H1 (cell line): Measurements from ENCODE around the gene RAB38. TPM values are rescaled to one million over a fixed set of nuclear protein-coding genes. Genes with fewer than 3 reads are reported as not detected.

ENCODE experiments used
- CTCF ChIA-PET: fragments of 300-600 bp; sonication (Branson Sonifier 250); formaldehyde crosslinking; loops from one replicate; lab custom pipeline; 2021; ENCODE audit not compliant: partially characterized antibody; lab: Charles Lee
- POLR2A ChIA-PET: fragments of 300-600 bp; sonication (Branson Sonifier 250); formaldehyde crosslinking; loops from one replicate; lab custom pipeline; 2021; ENCODE audit warnings: inconsistent platforms; ENCODE audit not compliant: partially characterized antibody; lab: Charles Lee
- DNase-seq, 2 experiments: peaks; one replicate each; pipeline versions ENCODE4 v3.0.0 to v3.0.0-alpha.2; 2010 to 2022; ENCODE audit warnings: low spot score in 2 of 2, low read depth in 1 of 2, mixed read lengths in 1 of 2
- FAIRE-seq: peaks from 2 replicates; lab custom pipeline; 2011; peaks lifted over from hg19 to GRCh38; lab: Jason Lieb, UNC
- H2AFZ ChIP-seq: 2 replicates; pipeline ENCODE4 v1.8.1; 2012; ENCODE audit warnings: low read length, inconsistent platforms
- H2AK5ac ChIP-seq: 2 replicates; pipeline ENCODE4 v1.6.1; 2013; ENCODE audit warnings: low read depth, low read length
- H2BK120ac ChIP-seq: replicated peaks from 2 replicates; pipeline ENCODE3; 2013; ENCODE audit warnings: low read depth, low read length, inconsistent platforms
- H2BK12ac ChIP-seq: 2 replicates; pipeline ENCODE4 v1.6.1; 2013; ENCODE audit warnings: low read depth, low read length
- H2BK15ac ChIP-seq: 2 replicates; pipeline ENCODE4 v1.6.1; 2013; ENCODE audit warnings: low read length
- H2BK20ac ChIP-seq: 2 replicates; pipeline ENCODE4 v1.6.1; 2013; ENCODE audit warnings: low read length
- H2BK5ac ChIP-seq: 2 replicates; pipeline ENCODE4 v1.6.1; 2013; ENCODE audit warnings: low read depth, low read length
- H3K14ac ChIP-seq: 2 replicates; pipeline ENCODE4 v1.6.1; 2013; ENCODE audit warnings: inconsistent platforms; ENCODE audit not compliant: insufficient read length
- H3K18ac ChIP-seq: 2 replicates; pipeline ENCODE4 v1.6.1; 2013; ENCODE audit warnings: low read length; ENCODE audit errors: extremely low read depth
- H3K23ac ChIP-seq: 2 replicates; pipeline ENCODE4 v1.6.1; 2013; ENCODE audit warnings: inconsistent platforms; ENCODE audit not compliant: insufficient read length
- H3K23me2 ChIP-seq: 2 replicates; pipeline ENCODE4 v1.6.1; 2013; ENCODE audit warnings: low read depth, low read length
- H3K27ac ChIP-seq: 2 replicates; pipeline ENCODE4 v1.6.1; 2011; ENCODE audit warnings: low read depth, low read length, inconsistent platforms
- H3K27me3 ChIP-seq, 4 experiments: replicated peaks in 1 of 4; 1 replicate in 1 of 4; 2 replicates in 3 of 4; pipeline versions ENCODE4 v1.6.1 to v1.8.1; 2011 to 2013; ENCODE audit warnings: low read length in 3 of 4, mild to moderate bottlenecking in 3 of 4, inconsistent platforms in 2 of 4, mixed read lengths in 2 of 4, moderate library complexity in 1 of 4; ENCODE audit not compliant: control insufficient read depth in 3 of 4, insufficient read depth in 3 of 4; ENCODE audit errors: extremely low read depth in 1 of 4
- H3K36me3 ChIP-seq, 4 experiments: 2 replicates each; pipeline versions ENCODE4 v1.6.1 to v1.8.1; 2011 to 2013; ENCODE audit warnings: mild to moderate bottlenecking in 4 of 4, low read length in 3 of 4, moderate library complexity in 2 of 4, control low read depth in 1 of 4, inconsistent platforms in 1 of 4; ENCODE audit not compliant: insufficient read depth in 4 of 4, control insufficient read depth in 2 of 4
- H3K4ac ChIP-seq: replicated peaks from 2 replicates; pipeline ENCODE3; 2013; ENCODE audit warnings: low read length, low read depth, mixed read lengths, inconsistent platforms; ENCODE audit not compliant: insufficient read length
- H3K4me1 ChIP-seq, 4 experiments: replicated peaks in 1 of 4; 1 replicate in 1 of 4; 2 replicates in 3 of 4; pipeline versions ENCODE4 v1.6.1 to v1.8.1; 2011 to 2013; ENCODE audit warnings: low read length in 3 of 4, inconsistent platforms in 2 of 4, mixed read lengths in 1 of 4; ENCODE audit not compliant: insufficient read depth in 4 of 4, control insufficient read depth in 3 of 4
- H3K4me2 ChIP-seq, 2 experiments: 2 replicates each; pipeline versions ENCODE4 v1.6.1 to v1.8.1; 2011 to 2013; ENCODE audit warnings: low read depth in 2 of 2, low read length in 2 of 2, control low read depth in 1 of 2, inconsistent platforms in 1 of 2, mild to moderate bottlenecking in 1 of 2; ENCODE audit not compliant: insufficient read depth in 1 of 2
- H3K4me3 ChIP-seq, 4 experiments: fragments of 200-600, 300-600 bp in 1 of 4; sonication (generic), shearing (Covaris generic), sonication (Bioruptor Twin) in 1 of 4; 2 replicates each; pipeline versions ENCODE4 v1.5.1 to v1.8.1; 2011 to 2016; ENCODE audit warnings: low read length in 4 of 4, low read depth in 3 of 4, control low read depth in 2 of 4, inconsistent platforms in 2 of 4, mild to moderate bottlenecking in 2 of 4, mixed read lengths in 1 of 4, moderate library complexity in 1 of 4; ENCODE audit not compliant: insufficient read depth in 2 of 4; ENCODE audit errors: extremely low read depth in 1 of 4
- H3K56ac ChIP-seq: replicated peaks from 2 replicates; pipeline ENCODE3; 2013; ENCODE audit warnings: low read depth, mild to moderate bottlenecking, mixed read lengths, low read length, inconsistent platforms; ENCODE audit not compliant: insufficient read length
- H3K79me1 ChIP-seq: 2 replicates; pipeline ENCODE4 v1.6.1; 2013; ENCODE audit warnings: low read depth, low read length, control low read depth
- H3K79me2 ChIP-seq, 2 experiments: 2 replicates each; pipeline versions ENCODE4 v1.6.1 to v1.8.1; 2012 to 2013; ENCODE audit warnings: low read length in 2 of 2, mild to moderate bottlenecking in 2 of 2, inconsistent platforms in 1 of 2; ENCODE audit not compliant: insufficient read depth in 2 of 2, control insufficient read depth in 1 of 2
- H3K9ac ChIP-seq, 4 experiments: replicated peaks in 1 of 4; 1 replicate in 1 of 4; 2 replicates in 3 of 4; pipeline versions ENCODE4 v1.6.1 to v1.8.1; 2011 to 2013; ENCODE audit warnings: low read depth in 3 of 4, low read length in 3 of 4, control low read depth in 2 of 4, mild to moderate bottlenecking in 2 of 4, moderate library complexity in 2 of 4, inconsistent platforms in 1 of 4; ENCODE audit errors: extremely low read depth in 1 of 4
- H3K9me3 ChIP-seq, 2 experiments: 2 replicates each; pipeline versions ENCODE4 v1.6.1 to v1.8.1; 2012 to 2013; ENCODE audit warnings: mild to moderate bottlenecking in 2 of 2, moderate library complexity in 2 of 2, control low read depth in 1 of 2, inconsistent platforms in 1 of 2, low read depth in 1 of 2, low read length in 1 of 2, mixed read lengths in 1 of 2; ENCODE audit not compliant: insufficient read depth in 2 of 2
- H4K20me1 ChIP-seq, 2 experiments: replicated peaks in 1 of 2; 2 replicates each; pipeline versions ENCODE3 to v1.8.1; 2011 to 2013; ENCODE audit warnings: inconsistent platforms in 2 of 2, low read length in 2 of 2, mild to moderate bottlenecking in 1 of 2; ENCODE audit not compliant: insufficient read depth in 2 of 2, control insufficient read depth in 1 of 2
- H4K5ac ChIP-seq: 2 replicates; pipeline ENCODE4 v1.6.1; 2013; ENCODE audit warnings: low read length, low read depth, mixed read lengths, inconsistent platforms; ENCODE audit not compliant: insufficient read length
- H4K8ac ChIP-seq: 2 replicates; pipeline ENCODE4 v1.8.0; 2013; ENCODE audit warnings: mild to moderate bottlenecking, moderate library complexity, low read length, inconsistent platforms; ENCODE audit not compliant: insufficient read depth; ENCODE audit errors: extremely low read depth
- H4K91ac ChIP-seq: replicated peaks from 2 replicates; pipeline ENCODE3; 2013; ENCODE audit warnings: low read length, mixed read lengths, inconsistent platforms; ENCODE audit not compliant: insufficient read length
- POU5F1 ChIP-seq: IDR thresholded peaks from 2 replicates; pipeline ENCODE4 v1.6.1; 2011; ENCODE audit warnings: low read depth, mild to moderate bottlenecking, low read length, moderate library complexity
- SP1 ChIP-seq: IDR thresholded peaks from 2 replicates; pipeline ENCODE4 v1.6.1; 2011; ENCODE audit warnings: low read depth, low read length
- polyA plus RNA-seq, 7 experiments: library from polyadenylated mRNA; depleted of rRNA in 3 of 7; stranded (reverse) in 5 of 7; unstranded in 2 of 7; fragments of >200 nt in 5 of 7; fragments of 200-250 nt in 2 of 7; gene quantifications; 1 replicate in 5 of 7; 2 replicates in 1 of 7; 4 replicates in 1 of 7; pipeline versions ENCODE4 v1.2.1 to v1.2.3, GENCODE V29; 2011 to 2013; ENCODE audit warnings: missing spikeins in 2 of 7, mixed read lengths in 2 of 7
- total RNA-seq: library from RNA; stranded (reverse); fragmentation: NEBNext Ultra II Directional; extraction: Animal tissue kit (Norgen Biotek cat#: 25700); gene quantifications from 2 replicates; pipeline ENCODE4 v1.2.1, GENCODE V29; 2021

RAB38 gene
- total and polyA plus RNA-seq, 2 of the 8 experiments (the other 6 are each of a cell fraction or from before 2014, with no cell fraction given): 15.4 to 16.5 TPM

DNA sequence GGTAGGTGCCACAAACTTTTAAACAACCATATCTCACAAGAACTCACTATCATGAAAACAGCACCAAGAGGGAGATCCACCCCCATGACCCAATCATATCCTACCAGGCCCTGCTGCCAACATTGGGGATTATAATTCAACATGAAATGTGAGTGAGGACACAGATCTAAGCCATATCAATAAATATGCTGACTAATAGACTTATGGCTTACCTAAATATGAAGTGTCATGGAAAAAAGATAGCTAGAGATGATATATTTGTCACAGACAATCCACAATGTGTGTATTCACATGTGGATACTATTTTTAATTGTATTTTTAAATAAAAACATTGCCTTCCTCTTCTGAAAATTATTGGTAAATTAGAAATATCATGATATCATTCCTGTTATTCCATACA lies 38.2 kb upstream of the RAB38 start:
- CTCF ChIA-PET: interaction anchor here (0.6 kb wide), 1 partner anchor 52 kb away, joined by 3 read pairs; no protein-coding TSS in a partner anchor
- H3K18ac ChIP-seq: no peak overlapping the region
- no peaks in the 10 kb centered on the region for H4K20me1 ChIP-seq
- H3K23ac ChIP-seq: no peak overlapping the region
- H2BK120ac ChIP-seq: no peak overlapping the region
- no peak overlapping the region for H3K56ac ChIP-seq
- no peak overlapping the region for H2BK12ac ChIP-seq
- no peaks in the 10 kb centered on the region for H3K4me1 ChIP-seq
- no peak overlapping the region for H4K5ac ChIP-seq
- no peak overlapping the region for H3K9ac ChIP-seq
- no peaks in the 10 kb centered on the region for H3K9me3 ChIP-seq
- no peak for TF ChIP-seq POU5F1
- no peak for TF ChIP-seq SP1
- DNase-seq: no peak
- H3K4ac ChIP-seq: no peak overlapping the region
- H3K79me1 ChIP-seq: no peaks in the 10 kb centered on the region
- H2AK5ac ChIP-seq: no peak overlapping the region
- H3K4me2 ChIP-seq: no peak overlapping the region
- H3K4me3 ChIP-seq: no peak overlapping the region
- no peak for FAIRE-seq
- H2BK20ac ChIP-seq: no peak overlapping the region
- no peak overlapping the region for H2AFZ ChIP-seq
- no peaks in the 10 kb centered on the region for H3K27me3 ChIP-seq
- no peaks in the 10 kb centered on the region for H3K79me2 ChIP-seq
- H3K23me2 ChIP-seq: no peaks in the 10 kb centered on the region
- H4K8ac ChIP-seq: no peak overlapping the region
- POLR2A ChIA-PET: no interaction called here
- H3K14ac ChIP-seq: no peak overlapping the region
- no peak overlapping the region for H2BK15ac ChIP-seq
- no peak overlapping the region for H3K27ac ChIP-seq
- H3K36me3 ChIP-seq: no peaks in the 10 kb centered on the region
- no peak overlapping the region for H4K91ac ChIP-seq
- H2BK5ac ChIP-seq: no peak overlapping the region
